HG03139 (cell line): Measurements from ENCODE around the gene ACAD9.

ENCODE experiments used
- ATAC-seq: cut with Tn5 transposase; IDR thresholded peaks from one replicate; pipeline ENCODE4 v1.9.1; 2021; ENCODE audit not compliant: unreplicated experiment

ACAD9 gene

DNA sequence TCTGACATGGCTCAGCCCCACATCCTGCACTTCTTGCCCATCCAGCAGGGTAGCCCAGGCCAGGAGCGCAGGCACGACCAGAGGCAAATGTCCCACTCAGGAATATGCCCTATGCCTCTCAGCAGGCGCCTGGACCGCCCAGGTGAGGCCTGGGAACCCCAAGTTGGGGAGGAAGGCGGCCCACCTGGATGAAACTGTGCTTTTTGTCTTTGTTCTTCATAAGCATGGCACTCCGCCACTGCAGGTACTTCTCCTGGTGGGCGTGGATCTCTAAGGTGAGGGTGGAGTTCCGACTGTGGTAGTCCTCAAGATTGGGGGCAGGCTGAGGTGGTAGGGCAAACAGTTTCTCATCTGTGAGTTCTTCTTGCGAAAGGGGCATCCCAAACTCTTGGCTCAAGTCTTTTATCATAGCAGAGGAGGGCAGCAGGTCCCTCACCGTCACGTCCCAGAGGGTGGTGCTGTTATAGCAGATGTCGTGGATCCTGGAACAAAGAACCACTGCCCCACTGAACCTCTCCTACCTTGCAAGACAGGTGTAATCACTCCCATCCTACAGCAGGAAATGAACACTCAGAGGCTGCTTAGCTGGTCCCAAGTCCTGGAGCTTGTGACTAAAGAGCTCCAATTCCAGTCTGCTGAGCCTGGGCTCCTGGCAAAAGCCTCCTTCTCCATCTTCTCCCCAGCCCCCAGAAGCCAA, 53.2 kb downstream of the ACAD9 start:
- no peak for ATAC-seq

DNA sequence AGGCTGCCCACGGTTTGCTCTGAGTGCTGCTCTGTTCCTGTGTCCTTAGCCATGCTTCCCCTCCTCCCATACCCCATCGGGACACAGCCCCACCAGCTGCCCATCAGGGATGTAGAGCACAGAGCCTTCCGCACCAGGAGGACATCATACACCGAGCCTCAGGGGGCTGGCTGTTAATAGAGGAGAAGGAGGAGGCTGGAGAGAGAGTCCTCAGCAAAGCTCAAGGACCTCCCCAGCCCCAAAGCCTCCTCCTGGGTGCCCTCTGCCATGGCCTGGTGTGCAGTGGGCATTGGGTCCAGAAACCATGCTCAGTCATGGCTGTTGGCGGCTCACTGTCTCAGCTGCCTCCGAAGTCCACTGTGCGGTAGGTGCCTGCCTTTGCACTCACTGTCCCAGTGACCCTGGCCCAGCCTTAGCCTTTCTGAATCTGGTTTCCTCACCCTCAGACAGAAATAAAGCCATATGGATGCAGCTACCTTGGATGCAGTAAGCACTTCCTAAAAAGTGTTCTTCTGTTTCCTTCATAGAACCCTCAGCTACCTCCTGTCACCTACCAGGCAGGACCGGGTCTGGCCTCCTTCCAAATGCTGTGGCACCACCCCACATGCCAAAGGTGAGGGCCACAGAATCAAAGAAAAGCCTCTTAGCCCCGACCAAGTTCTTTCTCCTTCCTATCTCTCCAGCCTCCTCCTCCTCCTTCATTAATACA, 53.9 kb downstream of the ACAD9 start:
- ATAC-seq = no peak

GRCh38 chr3:128933922-128934253, 54.5 kb downstream of the ACAD9 start:
- no peak for ATAC-seq

DNA sequence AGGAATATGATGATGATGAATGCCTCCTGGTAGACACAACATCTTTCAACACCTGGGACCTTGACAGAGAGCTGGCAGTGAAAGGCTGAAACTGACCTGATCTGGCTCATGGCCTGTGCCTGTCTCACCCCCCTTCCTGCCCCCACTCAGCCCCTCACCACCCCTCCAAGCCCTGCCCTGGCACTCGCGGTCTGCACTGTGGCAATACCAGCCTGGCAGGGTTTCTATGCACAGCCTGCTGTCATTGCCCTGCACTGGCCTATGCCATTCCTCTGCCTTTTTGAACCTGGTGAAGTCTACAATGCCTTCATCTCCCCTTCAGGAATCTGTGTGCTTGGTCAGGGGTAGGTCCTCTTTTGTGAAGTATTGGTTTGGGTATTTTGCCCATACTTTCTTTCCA, 56.5 kb downstream of the ACAD9 start:
- no peak for ATAC-seq

GRCh38 chr3:128936341-128936740, 56.9 kb downstream of the ACAD9 start:
- ATAC-seq = no peak

DNA sequence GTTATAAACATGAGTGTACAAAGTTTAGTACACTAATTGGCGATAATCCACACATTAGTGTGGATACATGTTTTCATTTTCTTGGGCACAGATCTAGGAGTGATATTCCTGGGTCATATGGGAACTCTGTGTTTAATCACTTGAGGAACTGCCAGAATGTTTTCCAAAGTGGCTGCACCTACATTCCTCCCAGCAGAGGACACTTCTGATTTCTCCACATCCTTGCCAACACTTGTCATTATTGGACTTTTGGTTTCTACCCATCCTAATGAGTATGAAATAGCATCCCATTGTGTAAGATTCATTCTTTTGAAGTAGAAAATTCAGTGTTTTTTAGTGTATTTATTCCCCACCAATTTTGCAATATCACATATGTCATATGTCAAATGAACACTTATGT, 60.8 kb downstream of the ACAD9 start:
- ATAC-seq = no peak

DNA sequence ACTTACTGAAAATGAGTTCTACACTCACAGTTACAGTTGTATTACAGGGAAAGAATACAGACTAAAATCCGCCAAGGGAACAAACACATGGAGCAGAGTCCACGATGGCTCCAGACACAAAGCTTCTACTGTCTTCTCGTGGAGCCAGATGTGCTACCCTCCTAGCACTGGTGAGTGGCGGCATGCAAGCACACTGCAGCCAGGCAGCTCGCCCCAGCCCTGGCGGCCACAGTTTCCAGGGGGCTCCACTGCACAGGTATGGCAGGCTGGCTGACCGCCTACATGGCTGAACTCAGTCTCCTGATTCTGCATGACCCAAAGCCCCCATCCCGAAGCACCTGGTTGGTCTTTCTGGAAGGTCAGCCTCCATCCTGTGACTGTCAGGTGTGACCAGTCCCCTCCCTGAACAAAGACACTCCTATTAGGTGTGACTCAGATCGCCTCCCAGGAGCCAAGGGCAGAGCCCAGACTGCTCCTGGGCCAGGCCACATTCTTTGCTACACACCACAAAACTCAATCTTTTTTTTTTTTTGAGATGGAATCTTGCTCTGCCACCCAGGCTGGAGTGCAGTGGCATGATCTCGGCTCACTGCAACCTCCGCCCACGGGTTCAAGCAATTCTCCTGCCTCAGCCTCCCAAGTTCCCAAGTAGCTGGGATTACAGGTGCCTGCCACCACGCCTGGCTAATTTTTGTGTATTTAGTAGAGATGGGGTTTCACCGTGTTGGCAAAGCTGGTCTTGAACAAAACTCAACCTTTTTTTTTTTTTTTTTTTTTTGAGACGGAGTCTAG, 62.9 kb downstream of the ACAD9 start:
- no peak for ATAC-seq

DNA sequence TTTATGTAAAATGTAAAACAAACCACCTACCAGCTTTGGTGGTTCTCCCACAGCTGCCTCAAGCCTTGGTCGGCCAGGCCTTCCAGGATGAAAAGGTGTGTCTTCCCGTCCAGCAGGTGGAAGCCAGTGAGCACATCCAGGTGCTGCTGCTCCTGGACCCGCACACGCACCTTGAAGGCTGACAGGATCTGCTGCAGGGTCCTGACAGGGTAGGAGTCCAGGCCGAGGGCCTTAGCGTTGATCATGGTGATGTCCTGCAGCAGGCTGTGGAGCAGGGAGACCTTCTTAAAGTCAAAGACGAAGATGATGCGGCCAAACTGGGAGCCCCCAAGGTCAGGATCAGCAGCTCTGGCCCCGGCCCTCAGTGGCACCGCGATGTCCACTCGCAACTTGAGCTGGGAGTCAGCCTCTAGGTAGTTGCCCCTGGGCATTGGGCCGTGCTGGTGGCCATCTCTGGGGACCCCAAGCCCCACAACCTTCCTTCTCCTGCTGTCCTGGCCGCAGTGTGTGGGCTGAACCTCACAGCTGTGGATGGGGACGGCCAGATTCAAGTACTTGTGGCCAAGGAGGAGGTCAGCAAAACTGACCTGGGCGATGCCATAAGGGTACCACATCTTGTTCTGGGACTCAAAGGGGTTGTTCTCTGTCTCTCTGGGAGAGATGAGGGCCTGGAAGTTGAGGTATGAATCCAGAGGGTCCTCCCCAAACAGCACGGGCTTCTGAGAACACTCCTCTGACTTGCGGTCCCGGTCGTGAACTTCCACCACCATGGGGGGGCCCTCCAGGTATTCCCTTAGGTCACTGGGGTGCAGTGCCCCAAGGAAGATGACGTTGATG, 65.8 kb downstream of the ACAD9 start:
- no peak for ATAC-seq

DNA sequence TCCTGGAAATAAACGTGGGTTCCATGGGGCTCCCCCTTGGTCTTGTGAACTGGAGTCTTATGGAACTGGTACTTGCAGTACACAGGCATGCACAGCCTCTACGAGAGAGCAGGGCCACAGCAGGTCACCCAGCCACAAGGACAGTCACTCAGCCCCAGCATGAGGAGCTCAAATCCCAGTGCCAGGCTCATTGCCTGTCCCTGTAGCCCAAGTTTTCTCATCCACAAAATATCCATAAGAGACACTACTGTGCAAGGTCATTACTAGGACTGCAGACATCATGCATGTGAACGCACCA, 66.4 kb downstream of the ACAD9 start:
- no peak for ATAC-seq

DNA sequence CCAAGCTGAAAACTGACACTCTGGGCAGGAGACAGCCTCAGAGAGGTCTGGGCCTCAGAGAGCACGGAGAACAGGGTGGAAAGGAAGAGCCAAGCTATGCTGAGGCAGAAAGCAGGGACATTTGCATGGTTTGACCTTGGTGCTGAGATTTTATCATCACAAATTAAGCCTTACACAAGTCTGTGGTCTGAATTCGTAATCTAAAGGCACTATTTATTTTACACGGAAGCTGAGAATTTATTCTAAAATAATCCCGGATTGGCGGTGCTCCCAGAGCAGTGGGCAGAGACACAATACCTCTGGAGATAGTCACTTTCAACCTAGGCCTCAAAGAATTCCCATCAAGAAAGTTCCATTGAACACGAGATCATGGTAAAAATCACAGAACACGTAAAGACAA, 67.0 kb downstream of the ACAD9 start:
- ATAC-seq = no peak

DNA sequence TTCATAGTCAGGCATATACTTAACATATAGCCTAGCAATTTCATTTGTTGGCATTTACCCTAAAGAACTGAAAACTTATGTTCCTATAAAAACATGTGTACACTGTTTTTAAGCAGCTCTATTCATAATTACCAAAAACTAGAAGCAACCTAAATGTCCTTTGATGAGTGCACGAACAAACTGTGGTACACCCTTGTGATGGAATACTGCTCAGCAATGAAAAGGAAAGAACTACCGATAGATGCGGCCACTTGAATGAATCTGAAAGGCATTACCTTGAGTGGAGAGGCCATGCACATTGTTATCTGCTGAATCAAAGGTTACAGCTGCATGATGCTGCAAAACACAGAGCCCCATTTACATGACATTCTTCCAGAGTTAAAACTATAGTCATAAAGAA, 69.7 kb downstream of the ACAD9 start:
- ATAC-seq = no peak

DNA sequence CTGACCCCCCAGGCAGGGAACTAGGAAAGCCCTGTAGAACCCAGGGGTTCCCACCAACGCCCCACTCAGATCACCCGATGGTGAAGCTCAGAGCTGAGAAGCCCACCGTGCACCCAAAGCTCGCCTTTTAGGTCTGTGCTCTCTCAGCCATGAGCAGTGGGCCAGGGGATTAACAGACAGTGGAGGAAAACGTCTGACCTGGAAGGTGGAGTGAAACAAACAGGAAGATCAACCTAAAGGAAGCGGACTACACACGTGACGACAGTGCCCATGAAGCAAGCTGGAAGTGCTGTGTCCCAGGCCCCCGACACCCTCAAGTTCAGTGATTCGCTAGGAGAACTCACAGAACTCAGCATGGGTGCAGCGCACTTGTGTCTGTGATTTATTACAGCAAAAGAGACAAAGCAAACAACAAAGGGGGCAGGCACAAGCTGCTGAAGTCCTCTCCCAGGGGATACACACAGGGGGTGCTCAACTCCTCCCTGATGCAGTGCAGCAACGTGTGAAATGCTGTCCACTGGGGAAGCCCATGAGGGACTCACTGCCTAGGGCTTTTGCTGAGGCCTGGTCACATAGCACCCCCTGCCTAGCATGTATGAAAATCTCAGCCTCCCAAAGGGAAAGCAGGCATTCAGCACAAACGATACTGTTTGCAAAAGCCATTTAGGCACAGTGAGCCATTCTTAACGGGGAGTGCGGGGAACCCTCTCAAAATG, 71.0 kb downstream of the ACAD9 start:
- ATAC-seq = no peak

- ATAC-seq = no peak
Observed at GRCh38 chr3:128956440-128956839, 77.0 kb downstream of the ACAD9 start.
